SK-N-SH treated with all-trans-retinoic acid at 6 μM for 48 hours (cell line): Measurements from ENCODE around the gene DIDO1.

Experiments
- ARNTL ChIP-seq: fragments of 450-650 bp; formaldehyde crosslinking; IDR thresholded peaks from 2 replicates; pipeline ENCODE4 v1.5.0; 2020; ENCODE audit warnings: low read depth, mild to moderate bottlenecking, moderate library complexity, borderline replicate concordance
- BACH2 ChIP-seq: fragments of 250-450 bp; sonication (Bioruptor Pico); IDR thresholded peaks from 2 replicates; pipeline ENCODE4 v1.9.0; 2021; ENCODE audit warnings: mild to moderate bottlenecking, borderline replicate concordance
- CSDC2 ChIP-seq: fragments of 250-450 bp; sonication (Bioruptor Pico); IDR thresholded peaks from 2 replicates; pipeline ENCODE4 v1.5.0; 2020; ENCODE audit warnings: mild to moderate bottlenecking, moderate library complexity
- GLIS3 ChIP-seq: fragments of 250-450 bp; sonication (Bioruptor Pico); IDR thresholded peaks from 2 replicates; pipeline ENCODE4 v1.5.0; 2020; ENCODE audit warnings: mild to moderate bottlenecking, moderate library complexity
- POU6F1 ChIP-seq: fragments of 250-450 bp; sonication (Bioruptor Pico); IDR thresholded peaks from 2 replicates; pipeline ENCODE4 v1.8.0; 2021; ENCODE audit warnings: low read depth, mild to moderate bottlenecking, moderate library complexity, borderline replicate concordance
- RARB ChIP-seq: fragments of 250-450 bp; sonication (Bioruptor Pico); IDR thresholded peaks from 2 replicates; pipeline ENCODE4 v1.8.0; 2021; ENCODE audit warnings: mild to moderate bottlenecking, moderate library complexity
- TF ChIP-seq, protein P1 (sequence below): fragments of 250-450 bp; sonication (Bioruptor Pico); IDR thresholded peaks from 2 replicates; pipeline ENCODE4 v1.8.0; 2020; ENCODE audit warnings: mild to moderate bottlenecking, moderate library complexity, borderline replicate concordance

DNA sequence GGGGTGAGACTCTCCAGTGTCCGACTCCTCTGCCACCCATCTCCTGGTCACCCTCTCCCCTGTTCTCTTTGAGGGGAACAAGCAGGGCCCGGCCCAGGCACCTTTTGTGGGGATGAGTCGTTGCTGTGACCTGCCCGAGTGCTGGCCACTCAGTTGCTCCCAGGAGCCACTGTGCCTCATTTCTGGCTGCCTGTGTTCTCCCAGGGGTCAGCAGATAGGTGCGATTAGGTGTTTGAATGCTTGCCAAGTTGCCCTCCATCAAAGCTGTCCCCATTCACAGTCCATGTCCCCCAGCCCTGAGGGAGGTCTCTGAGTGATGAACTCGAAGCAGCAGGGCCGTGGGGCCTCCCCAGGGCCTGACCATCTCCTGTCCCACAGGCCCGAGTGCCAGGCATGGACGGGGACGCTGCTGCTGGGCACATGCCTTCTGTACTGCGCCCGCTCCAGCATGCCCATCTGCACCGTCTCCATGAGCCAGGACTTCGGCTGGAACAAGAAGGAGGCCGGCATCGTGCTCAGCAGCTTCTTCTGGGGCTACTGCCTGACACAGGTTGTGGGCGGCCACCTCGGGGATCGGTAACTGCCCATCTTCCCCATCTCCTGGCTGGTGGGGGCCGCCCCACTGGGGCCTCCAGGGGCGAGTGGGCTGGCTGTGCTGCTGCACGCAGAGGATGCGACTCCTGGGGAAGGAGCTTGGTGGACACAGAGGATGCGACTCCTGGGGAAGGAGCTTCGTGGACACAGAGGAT lies 30.3 kb upstream of the DIDO1 start:
- TF ChIP-seq, protein P1, sequence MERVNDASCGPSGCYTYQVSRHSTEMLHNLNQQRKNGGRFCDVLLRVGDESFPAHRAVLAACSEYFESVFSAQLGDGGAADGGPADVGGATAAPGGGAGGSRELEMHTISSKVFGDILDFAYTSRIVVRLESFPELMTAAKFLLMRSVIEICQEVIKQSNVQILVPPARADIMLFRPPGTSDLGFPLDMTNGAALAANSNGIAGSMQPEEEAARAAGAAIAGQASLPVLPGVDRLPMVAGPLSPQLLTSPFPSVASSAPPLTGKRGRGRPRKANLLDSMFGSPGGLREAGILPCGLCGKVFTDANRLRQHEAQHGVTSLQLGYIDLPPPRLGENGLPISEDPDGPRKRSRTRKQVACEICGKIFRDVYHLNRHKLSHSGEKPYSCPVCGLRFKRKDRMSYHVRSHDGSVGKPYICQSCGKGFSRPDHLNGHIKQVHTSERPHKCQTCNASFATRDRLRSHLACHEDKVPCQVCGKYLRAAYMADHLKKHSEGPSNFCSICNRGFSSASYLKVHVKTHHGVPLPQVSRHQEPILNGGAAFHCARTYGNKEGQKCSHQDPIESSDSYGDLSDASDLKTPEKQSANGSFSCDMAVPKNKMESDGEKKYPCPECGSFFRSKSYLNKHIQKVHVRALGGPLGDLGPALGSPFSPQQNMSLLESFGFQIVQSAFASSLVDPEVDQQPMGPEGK, result no peak
- TF ChIP-seq ARNTL (CRISPR knock-in tag) (no peak), GLIS3 (no peak), RARB (CRISPR knock-in tag) (no peak), BACH2 (CRISPR knock-in tag) (no peak), POU6F1 (CRISPR knock-in tag) (no peak), CSDC2 (CRISPR knock-in tag) (no peak)
